ENCODE measurements around the gene SERPINB6. TPM values are rescaled to one million over a fixed set of nuclear protein-coding genes. Genes with fewer than 3 reads are reported as not detected.
"Not testable (repeated sequence)": the region's sequence is repeated elsewhere in the genome, so short reads cannot be mapped to it uniquely, and the experiment has no call there.

SERPINB6 gene
- total and polyA plus RNA-seq, 9 of the 15 experiments (the other 6 are each of a cell fraction or from before 2014, with no cell fraction given): 86.6 to 211 (median 143) TPM

DNA sequence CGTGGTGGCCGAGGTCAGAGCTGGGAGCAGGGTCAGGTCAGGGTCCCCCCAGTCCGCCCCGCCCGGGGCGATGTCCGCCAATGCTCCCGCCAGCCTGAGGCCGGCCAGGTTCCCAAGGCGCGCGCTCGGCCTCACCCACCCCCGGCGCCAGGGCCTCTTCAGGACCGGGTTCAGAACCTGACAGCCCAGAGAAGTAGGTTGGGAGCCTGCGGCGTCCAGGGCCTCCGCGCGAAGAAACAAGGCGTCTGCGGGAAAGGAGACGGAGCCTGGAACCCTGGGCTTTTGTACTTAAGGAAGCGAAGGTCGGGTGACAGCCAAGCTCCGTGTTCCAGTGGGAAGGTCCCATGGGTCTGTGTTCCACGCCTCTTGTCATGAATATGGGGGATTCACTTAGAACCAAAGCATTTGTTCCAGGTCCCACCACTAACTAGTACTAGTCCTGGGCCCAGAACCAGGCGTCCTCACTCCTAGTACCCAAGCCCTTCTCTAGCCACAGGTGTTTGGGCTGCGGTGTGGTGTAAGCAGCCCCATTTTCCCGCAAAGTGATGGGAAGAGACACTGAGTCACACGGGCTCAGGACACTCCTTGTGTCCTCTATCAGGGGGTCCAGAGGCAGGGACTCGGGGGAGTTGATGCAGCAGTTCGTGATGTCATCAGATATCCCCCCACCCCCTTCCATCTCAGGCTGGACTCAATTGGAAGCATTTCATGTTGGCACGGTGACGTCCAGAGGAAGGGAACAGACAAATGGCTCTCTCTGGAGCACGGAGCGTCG is 67.8 kb downstream of the SERPINB6 start:
- Histone ChIP-seq H3K4me1 (replicated peaks in 1 of 2; ENCODE audit: control insufficient read depth in 2 of 2, insufficient read depth in 2 of 2, low read length in 2 of 2) (peaks cover 24 to 37% of the 10 kb centered on the region in 2 experiments), H3K9ac (ENCODE audit: insufficient read depth in 1 of 2, low read depth in 2 of 2, low read length in 2 of 2) (peak overlapping the region; percentile 62 to 89; a peak in 3 of 4 replicates), H3K4me3 (peak overlapping the region; percentile 61), H2AFZ (ENCODE audit: low read depth, low read length) (peak overlapping the region; percentile 88), H3K4me2 (ENCODE audit: insufficient read depth, low read length) (peak overlapping the region; percentile 86; the same call in 1 of the 2 replicates), H3K36me3 (ENCODE audit: control insufficient read depth, insufficient read depth, low read length) (peaks cover 22% of the 10 kb centered on the region), H3K79me2 (ENCODE audit: control insufficient read depth, insufficient read depth, low read length) (peaks cover 40% of the 10 kb centered on the region)
- H3K9me1 ChIP-seq (ENCODE audit: control insufficient read depth, insufficient read depth, low read length); H3K9me3 ChIP-seq (replicated peaks; ENCODE audit: control insufficient read depth, insufficient read depth, low read depth, low read length); in situ Hi-C loops (cut with MboI); ATAC-seq; H3K27ac ChIP-seq (ENCODE audit: extremely low read depth, low read depth, low read length); H3K27me3 ChIP-seq (ENCODE audit: control insufficient read depth in 2 of 2, insufficient read depth in 2 of 2, low read length in 2 of 2); DNase-seq (ENCODE audit: extremely low read depth in 1 of 4, low spot score in 3 of 4); H4K20me1 ChIP-seq (replicated peaks; ENCODE audit: control insufficient read depth, insufficient read depth, low read length); intact Hi-C loops (cut with micrococcal nuclease); TF ChIP-seq ATF1 (CRISPR knock-in tag; IDR thresholded peaks at IDR 0.05): not testable (repeated sequence)
- WGBS (ENCODE audit: insufficient coverage, low coverage, missing lambda C conversion rate): 24% methylated on average over 17 of the region's 39 CpGs
- peak; percentile 83 for FAIRE-seq
- BruUV-seq (replicated peaks): TSS peak; percentile 81
- CTCF ChIA-PET (ENCODE audit: low intra/inter-chr PET ratio): interaction anchor here (1.3 to 1.8 kb wide), 2 partner anchors 84 to 86 kb away, joined by 3 to 5 read pairs; no protein-coding TSS in a partner anchor
- POLR2A ChIA-PET: interaction anchor here (0.6 to 2.0 kb wide), 39 partner anchors 8 to 1768 kb away, joined by 3 to 17 read pairs (median 4); partner anchors contain the start of genes SERPINB1 and WRNIP1
- TF ChIP-seq KAT7 (CRISPR knock-in tag; IDR thresholded peaks at IDR 0.05; ENCODE audit: borderline replicate concordance): peak; percentile 38; the same call in 1 of the 2 replicates
- TF ChIP-seq, protein P1, sequence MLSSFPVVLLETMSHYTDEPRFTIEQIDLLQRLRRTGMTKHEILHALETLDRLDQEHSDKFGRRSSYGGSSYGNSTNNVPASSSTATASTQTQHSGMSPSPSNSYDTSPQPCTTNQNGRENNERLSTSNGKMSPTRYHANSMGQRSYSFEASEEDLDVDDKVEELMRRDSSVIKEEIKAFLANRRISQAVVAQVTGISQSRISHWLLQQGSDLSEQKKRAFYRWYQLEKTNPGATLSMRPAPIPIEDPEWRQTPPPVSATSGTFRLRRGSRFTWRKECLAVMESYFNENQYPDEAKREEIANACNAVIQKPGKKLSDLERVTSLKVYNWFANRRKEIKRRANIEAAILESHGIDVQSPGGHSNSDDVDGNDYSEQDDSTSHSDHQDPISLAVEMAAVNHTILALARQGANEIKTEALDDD (IDR thresholded peaks at IDR 0.05): 0 out of 2 replicates have a peak, but pooled peaks have one; percentile 26
- TF ChIP-seq, protein P2, sequence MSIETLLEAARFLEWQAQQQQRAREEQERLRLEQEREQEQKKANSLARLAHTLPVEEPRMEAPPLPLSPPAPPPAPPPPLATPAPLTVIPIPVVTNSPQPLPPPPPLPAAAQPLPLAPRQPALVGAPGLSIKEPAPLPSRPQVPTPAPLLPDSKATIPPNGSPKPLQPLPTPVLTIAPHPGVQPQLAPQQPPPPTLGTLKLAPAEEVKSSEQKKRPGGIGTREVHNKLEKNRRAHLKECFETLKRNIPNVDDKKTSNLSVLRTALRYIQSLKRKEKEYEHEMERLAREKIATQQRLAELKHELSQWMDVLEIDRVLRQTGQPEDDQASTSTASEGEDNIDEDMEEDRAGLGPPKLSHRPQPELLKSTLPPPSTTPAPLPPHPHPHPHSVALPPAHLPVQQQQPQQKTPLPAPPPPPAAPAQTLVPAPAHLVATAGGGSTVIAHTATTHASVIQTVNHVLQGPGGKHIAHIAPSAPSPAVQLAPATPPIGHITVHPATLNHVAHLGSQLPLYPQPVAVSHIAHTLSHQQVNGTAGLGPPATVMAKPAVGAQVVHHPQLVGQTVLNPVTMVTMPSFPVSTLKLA (conservative IDR thresholded peaks at IDR 0.05): peak in 1 of 2 experiments; percentile 6; a peak in 1 of 4 replicates
- TF ChIP-seq ZNF76 (CRISPR knock-in tag; IDR thresholded peaks at IDR 0.05; ENCODE audit: borderline replicate concordance): peak; percentile 62; the same call in 1 of the 2 replicates
- peak; percentile 50 to 63; a peak in 3 of 4 replicates for TF ChIP-seq NRF1 (conservative IDR thresholded peaks at IDR 0.05 in 1 of 2, IDR thresholded peaks at IDR 0.05 in 1 of 2)
- TF ChIP-seq MTA3 (IDR thresholded peaks at IDR 0.05; ENCODE audit: borderline replicate concordance): peak; percentile 84; the same call in 1 of the 2 replicates
- peak; percentile 14; the same call in 1 of the 2 replicates for TF ChIP-seq GABPB1 (CRISPR knock-in tag; IDR thresholded peaks at IDR 0.05)
- TF ChIP-seq DIDO1 (tag; IDR thresholded peaks at IDR 0.05; ENCODE audit: low read depth): 0 out of 2 replicates have a peak, but pooled peaks have one; percentile 52
- TF ChIP-seq, protein P3, sequence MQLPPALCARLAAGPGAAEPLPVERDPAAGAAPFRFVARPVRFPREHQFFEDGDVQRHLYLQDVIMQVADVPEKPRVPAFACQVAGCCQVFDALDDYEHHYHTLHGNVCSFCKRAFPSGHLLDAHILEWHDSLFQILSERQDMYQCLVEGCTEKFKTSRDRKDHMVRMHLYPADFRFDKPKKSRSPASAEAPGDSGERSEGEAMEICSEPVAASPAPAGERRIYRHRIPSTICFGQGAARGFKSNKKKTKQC (CRISPR knock-in tag; IDR thresholded peaks at IDR 0.05): 0 out of 2 replicates have a peak, but pooled peaks have one; percentile 10
- 0 out of 2 replicates have a peak, but pooled peaks have one; percentile 2 for TF ChIP-seq ZFX (CRISPR knock-in tag; IDR thresholded peaks at IDR 0.05)
- TF ChIP-seq, protein P4, sequence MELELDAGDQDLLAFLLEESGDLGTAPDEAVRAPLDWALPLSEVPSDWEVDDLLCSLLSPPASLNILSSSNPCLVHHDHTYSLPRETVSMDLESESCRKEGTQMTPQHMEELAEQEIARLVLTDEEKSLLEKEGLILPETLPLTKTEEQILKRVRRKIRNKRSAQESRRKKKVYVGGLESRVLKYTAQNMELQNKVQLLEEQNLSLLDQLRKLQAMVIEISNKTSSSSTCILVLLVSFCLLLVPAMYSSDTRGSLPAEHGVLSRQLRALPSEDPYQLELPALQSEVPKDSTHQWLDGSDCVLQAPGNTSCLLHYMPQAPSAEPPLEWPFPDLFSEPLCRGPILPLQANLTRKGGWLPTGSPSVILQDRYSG (tag; conservative IDR thresholded peaks at IDR 0.05; ENCODE audit: low read depth): 0 out of 2 replicates have a peak, but pooled peaks have one; percentile 24
- TF ChIP-seq DPF2 (IDR thresholded peaks at IDR 0.05): peak; percentile 1; the same call in 1 of the 2 replicates
- TF ChIP-seq, protein P5, sequence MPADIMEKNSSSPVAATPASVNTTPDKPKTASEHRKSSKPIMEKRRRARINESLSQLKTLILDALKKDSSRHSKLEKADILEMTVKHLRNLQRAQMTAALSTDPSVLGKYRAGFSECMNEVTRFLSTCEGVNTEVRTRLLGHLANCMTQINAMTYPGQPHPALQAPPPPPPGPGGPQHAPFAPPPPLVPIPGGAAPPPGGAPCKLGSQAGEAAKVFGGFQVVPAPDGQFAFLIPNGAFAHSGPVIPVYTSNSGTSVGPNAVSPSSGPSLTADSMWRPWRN (IDR thresholded peaks at IDR 0.05; ENCODE audit: low read depth): peak; percentile 6; the same call in 1 of the 2 replicates
- peak; percentile 4; the same call in 1 of the 2 replicates for TF ChIP-seq ATF1 (tag; IDR thresholded peaks at IDR 0.05)
- peak; percentile 90 for TF ChIP-seq L3MBTL2 (IDR thresholded peaks at IDR 0.05)

All from K562 (cell line).